ENCODE results near the gene VPS13D. TPM values are rescaled to one million over a fixed set of nuclear protein-coding genes. Genes with fewer than 3 reads are reported as not detected.

VPS13D gene
- total and polyA plus RNA-seq, 2 of the 4 experiments (the other 2 are of a cell fraction) = 9.0 to 16.3 TPM

DNA sequence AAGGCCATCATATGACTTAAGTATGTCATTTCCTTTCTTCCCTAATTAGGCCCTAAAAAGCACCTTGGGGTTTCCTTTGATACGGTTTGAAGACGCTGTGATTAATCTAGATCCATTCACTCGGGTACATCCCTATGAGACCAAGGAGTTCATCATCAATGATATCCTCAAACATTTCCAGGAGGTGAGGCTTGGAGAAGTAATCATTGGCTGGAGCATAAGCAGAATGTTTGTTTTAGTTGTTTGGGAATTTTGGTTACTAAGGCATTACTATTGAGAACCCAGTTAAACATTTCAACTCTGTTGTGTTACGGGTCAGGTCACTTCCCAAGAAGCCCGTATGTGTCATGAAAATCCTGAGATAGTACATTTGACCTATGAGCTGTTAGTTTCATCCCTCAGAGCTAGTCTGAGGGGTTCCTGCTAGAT is 185.2 kb downstream of the VPS13D start:
- H3K27me3 ChIP-seq (ENCODE audit: control insufficient read depth, insufficient read depth, low read length) = no peaks in the 10 kb centered on the region
- no peak overlapping the region for H3K4me3 ChIP-seq (ENCODE audit: insufficient read depth, low read depth, low read length)
- no peaks in the 10 kb centered on the region; the same call in 1 of the 2 replicates for H3K9me3 ChIP-seq (ENCODE audit: control insufficient read depth, insufficient read depth, low read length)
- H2AFZ ChIP-seq (replicated peaks; ENCODE audit: low read length, poor library complexity) = no peak overlapping the region
- no peaks in the 10 kb centered on the region for H3K79me1 ChIP-seq (ENCODE audit: low read depth in 1 of 2, low read length in 2 of 2)
- H3K36me3 ChIP-seq (ENCODE audit: control insufficient read depth, insufficient read depth, low read length) = peaks cover 10% of the 10 kb centered on the region
- in situ Hi-C loops (cut with MboI; ENCODE audit: low sequenced_read_pairs) = loop anchor here (25.0 kb wide), 1 partner anchor 197 kb away; the partner anchor contains the start of gene DHRS3
- no peak overlapping the region for H3K14ac ChIP-seq (replicated peaks; ENCODE audit: low read depth, low read length)
- H3K4me1 ChIP-seq (ENCODE audit: control insufficient read depth, insufficient read depth, low read length) = no peaks in the 10 kb centered on the region; the same call in none of the 2 replicates
- H3K56ac ChIP-seq (ENCODE audit: extremely low read depth, insufficient read depth, low read length) = no peak overlapping the region
- H2AK9ac ChIP-seq (replicated peaks; ENCODE audit: low read depth, low read length, poor library complexity) = no peak overlapping the region
- TF ChIP-seq BHLHE40 (IDR thresholded peaks at IDR 0.05; ENCODE audit: low read depth, low read length) = 0 out of 2 replicates have a peak, but pooled peaks have one; percentile 20
- TF ChIP-seq, protein P1, sequence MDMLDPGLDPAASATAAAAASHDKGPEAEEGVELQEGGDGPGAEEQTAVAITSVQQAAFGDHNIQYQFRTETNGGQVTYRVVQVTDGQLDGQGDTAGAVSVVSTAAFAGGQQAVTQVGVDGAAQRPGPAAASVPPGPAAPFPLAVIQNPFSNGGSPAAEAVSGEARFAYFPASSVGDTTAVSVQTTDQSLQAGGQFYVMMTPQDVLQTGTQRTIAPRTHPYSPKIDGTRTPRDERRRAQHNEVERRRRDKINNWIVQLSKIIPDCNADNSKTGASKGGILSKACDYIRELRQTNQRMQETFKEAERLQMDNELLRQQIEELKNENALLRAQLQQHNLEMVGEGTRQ (IDR thresholded peaks at IDR 0.05; ENCODE audit: low read depth, low read length) = no peak
- H3K4ac ChIP-seq (ENCODE audit: low read depth, low read length) = no peak overlapping the region
- BruUV-seq (replicated peaks) = no TSS peak
- H2AK5ac ChIP-seq (ENCODE audit: low read depth, low read length) = no peak overlapping the region
- peak overlapping the region; percentile 29; the same call in 1 of the 2 replicates for H3K18ac ChIP-seq (ENCODE audit: low read depth, low read length)
- no peak overlapping the region for H2BK5ac ChIP-seq (ENCODE audit: low read depth, low read length, poor library complexity, severe bottlenecking)
- no peak overlapping the region for H3K9ac ChIP-seq (ENCODE audit: low read depth, low read length)
- no peak overlapping the region; the same call in 1 of the 2 replicates for H4K5ac ChIP-seq (ENCODE audit: low read depth, low read length)
- H3K23ac ChIP-seq (ENCODE audit: low read depth, low read length) = no peak overlapping the region
- DNase-seq (peak; percentile 73), ATAC-seq (ENCODE audit: low read depth) (peak; percentile 75)
- intact Hi-C loops (cut with micrococcal nuclease) = no loop called here
- no peak overlapping the region for H3K4me2 ChIP-seq (ENCODE audit: low read depth, low read length)
- CTCF ChIA-PET = no interaction called here
- POLR2A ChIA-PET (ENCODE audit: unreplicated experiment) = no interaction called here
- H2BK15ac ChIP-seq (ENCODE audit: low read depth, low read length) = no peak overlapping the region
- no peak overlapping the region for H2BK20ac ChIP-seq (ENCODE audit: low read depth, low read length)
- peaks cover 11% of the 10 kb centered on the region for H3K9me1 ChIP-seq (ENCODE audit: insufficient read depth, low read length)
- no peak overlapping the region for H4K8ac ChIP-seq (ENCODE audit: low read depth in 2 of 2, low read length in 2 of 2)
- dilution Hi-C loops (cut with HindIII; ENCODE audit: low sequenced_read_pairs, unreplicated experiment) = no loop called here
- H4K20me1 ChIP-seq (ENCODE audit: insufficient read depth, low read length) = no peaks in the 10 kb centered on the region
- no peak overlapping the region for H3K27ac ChIP-seq (ENCODE audit: insufficient read depth, low read length)
- H4K91ac ChIP-seq (ENCODE audit: insufficient read depth, low read depth, low read length) = no peak overlapping the region
- no peak overlapping the region for H2BK120ac ChIP-seq (ENCODE audit: low read depth, low read length)
- no CpG with 5 or more reads among the region's 5 CpGs for WGBS, 2 experiments (ENCODE audit: extremely low coverage in 2 of 2, insufficient read length in 1 of 2)
